Gastroesophageal sphincter (tissue), 3 donors: ENCODE data around the gene TMEM169.

Source experiments
- CTCF ChIP-seq, 4 experiments: fragments of 200-600 bp in 2 of 4; fragments of 450-650 bp in 2 of 4; sonication (generic) in 1 of 4; IDR thresholded peaks; one replicate each; pipeline ENCODE4 v1.5.1; 2017 to 2019; ENCODE audit warnings: antibody characterized with exemption in 4 of 4, mild to moderate bottlenecking in 2 of 4, moderate library complexity in 2 of 4
- POLR2A ChIP-seq, 2 donors: fragments of 450-650 bp; IDR thresholded peaks; one replicate each; pipeline ENCODE4 v1.6.1; 2017; ENCODE audit warnings: antibody characterized with exemption in 2 of 2, mild to moderate bottlenecking in 2 of 2, moderate library complexity in 1 of 2
- POLR2AphosphoS5 ChIP-seq: sonication (generic); formaldehyde crosslinking; IDR thresholded peaks from one replicate; pipeline ENCODE4 v1.6.1; 2017; ENCODE audit warnings: antibody characterized with exemption

GRCh38 chr2:216055680-216056079, 26.0 kb upstream of the TMEM169 start:
- TF ChIP-seq CTCF (IDR thresholded peaks at IDR 0.05) (no peak), POLR2AphosphoS5 (no peak), POLR2A (IDR thresholded peaks at IDR 0.05) (no peak)
